PC-3 (cell line): ENCODE results near the gene GDAP2.

Source experiments
- CTCF ChIP-seq: fragments of 300-600 bp; sonication (generic); conservative IDR thresholded peaks from 2 replicates; pipeline ENCODE4 v1.5.1; 2017; ENCODE audit warnings: antibody characterized with exemption, low read depth, mild to moderate bottlenecking, low read length
- EZH2 ChIP-seq: fragments of 300-600 bp; sonication (generic); IDR thresholded peaks from one replicate; pipeline ENCODE4 v1.6.1; 2017; ENCODE audit warnings: antibody characterized with exemption, mild to moderate bottlenecking, low read length; ENCODE audit not compliant: unreplicated experiment

- no peak for TF ChIP-seq EZH2
- TF ChIP-seq CTCF = no peak
Measured at GRCh38 chr1:117930484-117930883, 1.1 kb upstream of the GDAP2 start.
